ENCODE measurements around the gene CRLF1. TPM values are rescaled to one million over a fixed set of nuclear protein-coding genes. Genes with fewer than 3 reads are reported as not detected.
A peak's percentile ranks its signal among the peaks of the same experiment; 100 is the strongest.

Gene CRLF1
- total RNA-seq (not detected in 2 replicates), polyA plus RNA-seq (not detected in 2 replicates), polyA minus RNA-seq (not detected in 2 replicates)
- 0.33 TPM for total RNA-seq (2013)

- Mint-ChIP-seq H3K27ac (no peak within 1 kb of the TSS), H3K4me3 (peak within 1 kb of the TSS; percentile 66), H3K27me3 (peaks cover 48% of the 10 kb centered on the region), H3K9me3 (ENCODE audit: insufficient read depth) (no peaks in the 10 kb centered on the region), H3K4me1 (peaks cover 29% of the 10 kb centered on the region)
- H3K79me2 ChIP-seq (ENCODE audit: control insufficient read depth, insufficient read depth, low read length): no peaks in the 10 kb centered on the region
- peaks cover 0 to 21% (median 0%) of the 10 kb centered on the region in 3 donors for H3K9me3 ChIP-seq (ENCODE audit: control extremely low read depth in 1 of 3, control insufficient read depth in 2 of 3, insufficient read depth in 1 of 3, low read length in 2 of 3)
- H3K27ac ChIP-seq (ENCODE audit: low read length in 2 of 2): no peak within 1 kb of the TSS
- H4K20me1 ChIP-seq (ENCODE audit: control insufficient read depth, insufficient read depth, low read length, poor library complexity, severe bottlenecking): no peaks in the 10 kb centered on the region
- DNase-seq (no peak), ATAC-seq (ENCODE audit: low read depth) (no peak)
- no peak within 1 kb of the TSS for H3K9ac ChIP-seq (ENCODE audit: low read length)
- CTCF ChIA-PET: no interaction called here
- peaks cover 40 to 41% of the 10 kb centered on the region in 2 donors for H3K4me1 ChIP-seq (ENCODE audit: control insufficient read depth in 2 of 2, insufficient read depth in 2 of 2, low read length in 2 of 2)
- intact Hi-C loops (cut with micrococcal nuclease): no loop called here
- peak within 1 kb of the TSS; percentile 69 for H3K4me2 ChIP-seq (replicated peaks; ENCODE audit: low read depth, low read length, poor library complexity, severe bottlenecking)
- H3K4me3 ChIP-seq (ENCODE audit: control extremely low read depth in 1 of 5, extremely low read depth in 1 of 5, insufficient read depth in 1 of 5, low read depth in 2 of 5, low read length in 4 of 5): no peak within 1 kb of the TSS
- H2AFZ ChIP-seq (ENCODE audit: insufficient read depth, low read depth, low read length, poor library complexity, severe bottlenecking): no peak within 1 kb of the TSS
- peaks cover 0 to 84% (median 62%) of the 10 kb centered on the region in 4 experiments for H3K27me3 ChIP-seq (replicated peaks in 1 of 4; ENCODE audit: control extremely low read depth in 1 of 4, control insufficient read depth in 3 of 4, insufficient read depth in 4 of 4, low read length in 3 of 4)
- TF ChIP-seq EZH2 (IDR thresholded peaks at IDR 0.05; ENCODE audit: borderline replicate concordance, insufficient read depth, low read depth, low read length, poor library complexity, severe bottlenecking) (no peak), CTCF (IDR thresholded peaks at IDR 0.05) (no peak)
- 2% methylated on average over 90 of the region's 116 CpGs for WGBS (ENCODE audit: insufficient coverage)
- no peaks in the 10 kb centered on the region for H3K36me3 ChIP-seq (replicated peaks in 1 of 2; ENCODE audit: control extremely low read depth in 1 of 2, control insufficient read depth in 1 of 2, extremely low read depth in 1 of 2, insufficient read depth in 2 of 2, low read length in 1 of 2)
- POLR2A ChIA-PET: no interaction called here
Measured at GRCh38 chr19:18606281-18607225, at the start of gene CRLF1. Gene CRLF1, minus strand, starts transcription at chr19:18606799. Its CDS starts 143 bp downstream, at chr19:18606656.

Data from B cell (primary cell).